Motor neuron (in vitro differentiated cells): ENCODE measurements around the gene PPP1R17. TPM values are rescaled to one million over a fixed set of nuclear protein-coding genes. Genes with fewer than 3 reads are reported as not detected.

Experiments
- ATAC-seq, 8 experiments: fragments of 200-7000 bp; cut with Tn5 transposase; replicated peaks in 6 of 8; 2 replicates each; pipeline ENCODE4 v1.8.0; 2021; ENCODE audit warnings: mild to moderate bottlenecking in 8 of 8, moderate library complexity in 8 of 8
- H3K27ac ChIP-seq, 2 donors: fragments of 250-450 bp; sonication (Bioruptor Pico); 2 replicates each; pipeline ENCODE4 v1.9.0; 2021; ENCODE audit warnings: antibody characterized with exemption in 2 of 2, mild to moderate bottlenecking in 2 of 2, moderate library complexity in 1 of 2
- H3K4me1 ChIP-seq, 2 donors: fragments of 250-450 bp; sonication (Bioruptor Pico); replicated peaks in 1 of 2; 2 replicates each; pipeline ENCODE4 v1.6.1; 2021; ENCODE audit warnings: antibody characterized with exemption in 2 of 2, mild to moderate bottlenecking in 2 of 2, moderate library complexity in 1 of 2
- H3K4me3 ChIP-seq, 5 donors: fragments of 250-450 bp; sonication (Bioruptor Pico); 2 replicates each; pipeline ENCODE4 v1.9.0; 2021; ENCODE audit warnings: antibody characterized with exemption in 5 of 5, mild to moderate bottlenecking in 5 of 5, moderate library complexity in 4 of 5
- WGBS, 10 experiments: fragments of 450-650 bp; shearing (Covaris generic); methylation state at CpG; one replicate each; pipeline ENCODE4 v1.0.0; 2022; 5-methylcytosine and 5-hydroxymethylcytosine counted together
- in situ Hi-C, 9 experiments: fragments of 400-800 bp; cut with MboI; loops; one replicate each; pipeline ENCODE4 v1.15.0; 2021; ENCODE audit warnings: low sequenced_read_pairs in 9 of 9, low pct_unique_long_range_greater_than_20kb in 2 of 9; ENCODE audit not compliant: unreplicated experiment in 9 of 9
- total RNA-seq, 8 experiments: library from RNA; unstranded; fragments of 300-600 nt; gene quantifications; 2 replicates each; pipeline versions ENCODE4 v1.2.3 to v1.2.4, GENCODE V29; 2022

Gene PPP1R17
- total RNA-seq, 8 experiments from 2014 or later = 0.61 to 111 (median 13.0) TPM

GRCh38 chr7:31710171-31710570 is 23.2 kb downstream of the PPP1R17 start:
- WGBS, 10 experiments = 14 to 40% (median 40%) methylated on average over 1 of the region's 1 CpG; no CpG with 5 or more reads in 7 of the 10 experiments
- no peak overlapping the region for H3K27ac ChIP-seq
- in situ Hi-C loops = no loop called here

GRCh38 chr7:31716355-31716754 is 29.3 kb downstream of the PPP1R17 start:
- ATAC-seq = no peak
- Histone ChIP-seq H3K27ac (no peak overlapping the region), H3K4me3 (no peak overlapping the region), H3K4me1 (no peaks in the 10 kb centered on the region)
- WGBS, 10 experiments = 0 to 90% (median 37%) methylated on average over 1 of the region's 1 CpG; no CpG with 5 or more reads in 2 of the 10 experiments
- in situ Hi-C loops = no loop called here

More at GRCh38 chr7:31710171-31710570, 23.2 kb downstream of the PPP1R17 start:
- H3K4me1 ChIP-seq = peaks cover 17 to 27% of the 10 kb centered on the region in 2 donors
- peak in 4 of 8 experiments; percentile 29 to 74 (median 42) for ATAC-seq
- H3K4me3 ChIP-seq = no peak overlapping the region

- H3K27ac ChIP-seq = no peak overlapping the region
- 4 to 75% (median 71%) methylated on average over 2 to 5 of the region's 8 CpGs; no CpG with 5 or more reads in 3 of the 10 experiments for WGBS, 10 experiments
- H3K4me3 ChIP-seq = no peak overlapping the region
- ATAC-seq = peak in 2 of 8 experiments; percentile 19 to 26
- in situ Hi-C loops = no loop called here
- no peaks in the 10 kb centered on the region for H3K4me1 ChIP-seq
Observed at GRCh38 chr7:31720366-31720765, 33.4 kb downstream of the PPP1R17 start.

- 0 to 100% (median 83%) methylated on average over 1 to 3 of the region's 3 CpGs; no CpG with 5 or more reads in 5 of the 10 experiments for WGBS, 10 experiments
- in situ Hi-C loops = loop anchor here in 7 of 9 experiments (25.0 kb wide), 3 partner anchors 287 to 763 kb away; partner anchors contain the start of genes AVL9 (in 1 of the 7) and LSM5 (in 1 of the 7)
Observed at GRCh38 chr7:31724696-31725095, 37.7 kb downstream of the PPP1R17 start.

GRCh38 chr7:31729195-31729804 is 42.3 kb downstream of the PPP1R17 start:
- H3K27ac ChIP-seq = no peak overlapping the region
- ATAC-seq = peak in 1 of 8 experiments; percentile 18
- in situ Hi-C loops = loop anchor here in 7 of 9 experiments (25.0 kb wide), 3 partner anchors 292 to 758 kb away; partner anchors contain the start of genes AVL9 (in 1 of the 7) and LSM5 (in 1 of the 7)
- H3K4me1 ChIP-seq = peaks cover 2 to 7% of the 10 kb centered on the region in 2 donors
- WGBS, 10 experiments = 0 to 75% (median 40%) methylated on average over 1 to 3 of the region's 3 CpGs
- H3K4me3 ChIP-seq = no peak overlapping the region

More at GRCh38 chr7:31724696-31725095, 37.7 kb downstream of the PPP1R17 start:
- Histone ChIP-seq H3K27ac (no peak overlapping the region), H3K4me1 (no peaks in the 10 kb centered on the region), H3K4me3 (no peak overlapping the region)
- peak in 2 of 8 experiments; percentile 77 to 85 for ATAC-seq

GRCh38 chr7:31734456-31734855 is 47.4 kb downstream of the PPP1R17 start:
- ATAC-seq = no peak
- no peak overlapping the region for H3K4me3 ChIP-seq
- H3K27ac ChIP-seq = no peak overlapping the region
- in situ Hi-C loops = loop anchor here in 8 of 9 experiments (10.0 to 25.0 kb wide), 5 partner anchors 90 to 753 kb away; partner anchors contain the start of genes AVL9 (in 1 of the 8) and LSM5 (in 1 of the 8)
- H3K4me1 ChIP-seq = peaks cover 6 to 10% of the 10 kb centered on the region in 2 donors
- WGBS, 10 experiments = 3 to 100% (median 78%) methylated on average over 1 to 5 of the region's 5 CpGs; no CpG with 5 or more reads in 1 of the 10 experiments

GRCh38 chr7:31735991-31736982 is 49.3 kb downstream of the PPP1R17 start:
- 5 to 69% (median 37%) methylated on average over 2 to 8 of the region's 11 CpGs; no CpG with 5 or more reads in 1 of the 10 experiments for WGBS, 10 experiments
- Histone ChIP-seq H3K27ac (no peak overlapping the region), H3K4me3 (no peak overlapping the region), H3K4me1 (peaks cover 6 to 10% of the 10 kb centered on the region in 2 donors)
- ATAC-seq = peak; percentile 67 to 94 (median 84)
- in situ Hi-C loops = loop anchor here in 8 of 9 experiments (10.0 to 25.0 kb wide), 5 partner anchors 91 to 751 kb away; partner anchors contain the start of genes AVL9 (in 1 of the 8) and LSM5 (in 1 of the 8)

- in situ Hi-C loops = loop anchor here (5.0 to 25.0 kb wide), 6 partner anchors 305 to 745 kb away; partner anchors contain the start of genes AVL9 (in 1 of the 9) and LSM5 (in 1 of the 9)
- ATAC-seq = no peak
Observed at GRCh38 chr7:31741852-31742251, 54.8 kb downstream of the PPP1R17 start.

GRCh38 chr7:31744294-31744874 is 57.4 kb downstream of the PPP1R17 start:
- 0 to 30% (median 0%) methylated on average over 1 to 4 of the region's 4 CpGs for WGBS, 10 experiments
- peak; percentile 5 to 81 (median 66) for ATAC-seq
- in situ Hi-C loops = loop anchor here (5.0 to 25.0 kb wide), 6 partner anchors 307 to 743 kb away; partner anchors contain the start of genes AVL9 (in 1 of the 9) and LSM5 (in 1 of the 9)
- Histone ChIP-seq H3K27ac (no peak overlapping the region), H3K4me3 (no peak overlapping the region), H3K4me1 (no peaks in the 10 kb centered on the region)

More at GRCh38 chr7:31741852-31742251, 54.8 kb downstream of the PPP1R17 start:
- WGBS, 10 experiments = 60 to 100% (median 83%) methylated on average over 1 to 4 of the region's 4 CpGs; no CpG with 5 or more reads in 2 of the 10 experiments
- Histone ChIP-seq H3K4me1 (no peaks in the 10 kb centered on the region), H3K4me3 (no peak overlapping the region), H3K27ac (no peak overlapping the region)

- no peaks in the 10 kb centered on the region for H3K4me1 ChIP-seq
- in situ Hi-C loops = loop anchor here (10.0 to 25.0 kb wide), 4 partner anchors 310 to 740 kb away; partner anchors contain the start of genes AVL9 (in 1 of the 9) and LSM5 (in 1 of the 9)
- ATAC-seq = peak in 4 of 8 experiments; percentile 40 to 79 (median 64)
- H3K27ac ChIP-seq = no peak overlapping the region
- H3K4me3 ChIP-seq = no peak overlapping the region
Observed at GRCh38 chr7:31747553-31747952, 60.5 kb downstream of the PPP1R17 start.

GRCh38 chr7:31748084-31748483 is 61.1 kb downstream of the PPP1R17 start:
- no peak for ATAC-seq
- WGBS, 10 experiments = 0 to 100% (median 80%) methylated on average over 1 of the region's 1 CpG
- in situ Hi-C loops = loop anchor here (10.0 to 25.0 kb wide), 4 partner anchors 311 to 739 kb away; partner anchors contain the start of genes AVL9 (in 1 of the 9) and LSM5 (in 1 of the 9)

GRCh38 chr7:31751726-31752125 is 64.7 kb downstream of the PPP1R17 start:
- 0 to 100% (median 69%) methylated on average over 1 to 4 of the region's 4 CpGs for WGBS, 10 experiments
- ATAC-seq = peak in 2 of 8 experiments; percentile 3 to 35
- no peaks in the 10 kb centered on the region for H3K4me1 ChIP-seq
- in situ Hi-C loops = no loop called here
- H3K4me3 ChIP-seq = no peak overlapping the region
- H3K27ac ChIP-seq = no peak overlapping the region

More at GRCh38 chr7:31748084-31748483, 61.1 kb downstream of the PPP1R17 start:
- Histone ChIP-seq H3K4me1 (no peaks in the 10 kb centered on the region), H3K27ac (no peak overlapping the region), H3K4me3 (no peak overlapping the region)
